IMR-90 (cell line): ENCODE results near the gene TRPC4.

Source experiments
- CEBPB ChIP-seq: IDR thresholded peaks from 2 replicates; pipeline ENCODE4 v1.6.1; 2012; ENCODE audit warnings: low read depth, low read length, improper control_type of control experiment
- CTCF ChIP-seq: conservative IDR thresholded peaks from 2 replicates; pipeline ENCODE4 v1.5.1; 2012; ENCODE audit warnings: mild to moderate bottlenecking, low read depth, low read length, improper control_type of control experiment
- FOS ChIP-seq: fragments of 150-350 bp; IDR thresholded peaks from 2 replicates; pipeline ENCODE4 v1.6.1; 2016; ENCODE audit warnings: low read depth, low read length
- MXI1 ChIP-seq: IDR thresholded peaks from 2 replicates; pipeline ENCODE4 v1.6.1; 2012; ENCODE audit warnings: low read depth, mild to moderate bottlenecking, low read length, moderate library complexity, borderline replicate concordance
- NFE2L2 ChIP-seq: fragments of 150-350 bp; IDR thresholded peaks from 2 replicates; pipeline ENCODE4 v1.6.1; 2016; ENCODE audit warnings: low read depth, mild to moderate bottlenecking, low read length
- POLR2A ChIP-seq: IDR thresholded peaks from 2 replicates; pipeline ENCODE4 v1.6.1; 2012; ENCODE audit warnings: mild to moderate bottlenecking, low read depth, low read length
- RAD21 ChIP-seq: IDR thresholded peaks from 2 replicates; pipeline ENCODE4 v1.6.1; 2012; ENCODE audit warnings: low read length, improper control_type of control experiment
- RCOR1 ChIP-seq: IDR thresholded peaks from 2 replicates; pipeline ENCODE4 v1.6.1; 2012; ENCODE audit warnings: mild to moderate bottlenecking, low read length, improper control_type of control experiment; ENCODE audit not compliant: insufficient replicate concordance
- RFX5 ChIP-seq: IDR thresholded peaks from 2 replicates; pipeline ENCODE4 v1.8.0; 2012; ENCODE audit warnings: low read depth, mild to moderate bottlenecking, low read length, moderate library complexity
- SMC3 ChIP-seq: fragments of 150-350 bp; IDR thresholded peaks from 2 replicates; pipeline ENCODE4 v1.6.1; 2016; ENCODE audit warnings: low read depth, mild to moderate bottlenecking, antibody characterized with exemption, low read length, moderate library complexity

GRCh38 chr13:37755349-37755748 lies 114.2 kb downstream of the TRPC4 start:
- TF ChIP-seq SMC3: no peak
- no peak for TF ChIP-seq CTCF
- TF ChIP-seq POLR2A: no peak
- no peak for TF ChIP-seq RAD21
- no peak for TF ChIP-seq RCOR1
- no peak for TF ChIP-seq FOS
- TF ChIP-seq CEBPB: no peak
- TF ChIP-seq MXI1: no peak
- TF ChIP-seq RFX5: no peak
- no peak for TF ChIP-seq NFE2L2
